ENCODE results near the gene METRN. TPM values are rescaled to one million over a fixed set of nuclear protein-coding genes. Genes with fewer than 3 reads are reported as not detected.

The METRN gene
- polyA plus RNA-seq, 3 donors, result 0.97 to 5.4 (median 1.7) TPM

DNA sequence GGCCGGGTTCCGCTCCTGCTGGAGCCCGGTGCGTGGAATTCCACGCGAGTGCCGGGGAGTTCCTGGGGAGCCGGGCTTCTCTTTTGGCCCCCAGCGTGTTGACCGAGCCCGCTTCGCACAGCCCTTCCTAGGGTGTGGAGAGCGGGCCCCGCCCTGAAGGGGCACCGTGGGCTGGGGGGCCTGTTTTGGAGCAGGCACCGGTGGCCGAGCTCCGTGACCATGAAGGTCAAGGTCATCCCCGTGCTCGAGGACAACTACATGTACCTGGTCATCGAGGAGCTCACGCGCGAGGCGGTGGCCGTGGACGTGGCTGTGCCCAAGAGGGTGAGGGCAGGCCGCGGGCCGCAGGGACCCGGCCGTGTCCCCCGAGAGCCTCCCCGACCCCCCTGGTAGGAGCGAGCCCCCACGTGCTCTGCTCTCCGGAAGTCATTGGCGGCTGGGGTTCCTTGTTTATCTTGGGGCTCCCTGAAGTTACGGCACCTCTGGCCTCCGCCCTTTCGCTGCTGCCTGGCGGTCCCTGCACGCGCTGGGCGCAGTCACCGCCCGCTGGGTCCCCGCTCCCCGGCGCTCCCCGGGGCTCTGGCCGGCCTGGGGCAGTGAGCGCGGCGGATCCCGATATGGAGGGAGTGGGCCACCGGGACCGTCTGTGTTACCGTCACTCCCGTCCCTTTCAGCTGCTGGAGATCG lies 12.5 kb downstream of the METRN start:
- no peaks in the 10 kb centered on the region for H3K9me3 Mint-ChIP-seq
- WGBS (ENCODE audit: insufficient coverage), result under 1% methylated on average over 61 of the region's 61 CpGs
- intact Hi-C loops (cut with micrococcal nuclease), result no loop called here
- peak overlapping the region; percentile 53 for H3K9ac ChIP-seq (ENCODE audit: insufficient read depth, low read length, poor library complexity, severe bottlenecking)
- no peaks in the 10 kb centered on the region for H3K79me2 ChIP-seq (ENCODE audit: insufficient read depth, low read length)
- peaks cover 10 to 16% of the 10 kb centered on the region in 2 donors for H3K36me3 Mint-ChIP-seq
- H4K20me1 ChIP-seq (ENCODE audit: insufficient read depth, low read length), result peaks cover 10% of the 10 kb centered on the region
- peaks cover 11 to 46% (median 20%) of the 10 kb centered on the region in 3 donors for H3K27me3 Mint-ChIP-seq (ENCODE audit: low read depth in 3 of 3)
- H3K4me1 Mint-ChIP-seq, result peaks cover 7% of the 10 kb centered on the region
- H3K4me3 Mint-ChIP-seq, result peak overlapping the region; percentile 67 to 73
- H2AFZ ChIP-seq (ENCODE audit: insufficient read depth, low read depth, low read length, poor library complexity, severe bottlenecking), result peak overlapping the region; percentile 70
- peak; percentile 18 to 33 (median 25) for DNase-seq
- H3K36me3 ChIP-seq (replicated peaks in 1 of 2; ENCODE audit: control insufficient read depth in 1 of 2, insufficient read depth in 2 of 2, low read length in 2 of 2), result peaks cover 7 to 24% of the 10 kb centered on the region in 2 donors
- TF ChIP-seq, protein P1, sequence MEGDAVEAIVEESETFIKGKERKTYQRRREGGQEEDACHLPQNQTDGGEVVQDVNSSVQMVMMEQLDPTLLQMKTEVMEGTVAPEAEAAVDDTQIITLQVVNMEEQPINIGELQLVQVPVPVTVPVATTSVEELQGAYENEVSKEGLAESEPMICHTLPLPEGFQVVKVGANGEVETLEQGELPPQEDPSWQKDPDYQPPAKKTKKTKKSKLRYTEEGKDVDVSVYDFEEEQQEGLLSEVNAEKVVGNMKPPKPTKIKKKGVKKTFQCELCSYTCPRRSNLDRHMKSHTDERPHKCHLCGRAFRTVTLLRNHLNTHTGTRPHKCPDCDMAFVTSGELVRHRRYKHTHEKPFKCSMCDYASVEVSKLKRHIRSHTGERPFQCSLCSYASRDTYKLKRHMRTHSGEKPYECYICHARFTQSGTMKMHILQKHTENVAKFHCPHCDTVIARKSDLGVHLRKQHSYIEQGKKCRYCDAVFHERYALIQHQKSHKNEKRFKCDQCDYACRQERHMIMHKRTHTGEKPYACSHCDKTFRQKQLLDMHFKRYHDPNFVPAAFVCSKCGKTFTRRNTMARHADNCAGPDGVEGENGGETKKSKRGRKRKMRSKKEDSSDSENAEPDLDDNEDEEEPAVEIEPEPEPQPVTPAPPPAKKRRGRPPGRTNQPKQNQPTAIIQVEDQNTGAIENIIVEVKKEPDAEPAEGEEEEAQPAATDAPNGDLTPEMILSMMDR (IDR thresholded peaks at IDR 0.05), result no peak
- peak overlapping the region; percentile 94 for H3K4me2 ChIP-seq (replicated peaks; ENCODE audit: extremely low read depth, low read length, poor library complexity, severe bottlenecking)
- H3K27ac ChIP-seq (ENCODE audit: low read depth in 1 of 2, low read length in 2 of 2), result no peak overlapping the region
- peaks cover 3 to 35% of the 10 kb centered on the region in 2 donors for H3K27me3 ChIP-seq (ENCODE audit: control insufficient read depth in 2 of 2, insufficient read depth in 2 of 2, low read length in 2 of 2)
- no peak overlapping the region for H3K27ac Mint-ChIP-seq
- no peaks in the 10 kb centered on the region for H3K9me3 ChIP-seq (replicated peaks in 1 of 2; ENCODE audit: control insufficient read depth in 1 of 2, insufficient read depth in 1 of 2, low read length in 2 of 2)
- peaks cover 16 to 27% of the 10 kb centered on the region in 2 donors for H3K4me1 ChIP-seq (ENCODE audit: control insufficient read depth in 1 of 2, insufficient read depth in 2 of 2, low read length in 2 of 2)
- peak overlapping the region; percentile 7 to 77 (median 56) for H3K4me3 ChIP-seq (replicated peaks in 1 of 3; ENCODE audit: low read depth in 2 of 3, low read length in 3 of 3)

DNA sequence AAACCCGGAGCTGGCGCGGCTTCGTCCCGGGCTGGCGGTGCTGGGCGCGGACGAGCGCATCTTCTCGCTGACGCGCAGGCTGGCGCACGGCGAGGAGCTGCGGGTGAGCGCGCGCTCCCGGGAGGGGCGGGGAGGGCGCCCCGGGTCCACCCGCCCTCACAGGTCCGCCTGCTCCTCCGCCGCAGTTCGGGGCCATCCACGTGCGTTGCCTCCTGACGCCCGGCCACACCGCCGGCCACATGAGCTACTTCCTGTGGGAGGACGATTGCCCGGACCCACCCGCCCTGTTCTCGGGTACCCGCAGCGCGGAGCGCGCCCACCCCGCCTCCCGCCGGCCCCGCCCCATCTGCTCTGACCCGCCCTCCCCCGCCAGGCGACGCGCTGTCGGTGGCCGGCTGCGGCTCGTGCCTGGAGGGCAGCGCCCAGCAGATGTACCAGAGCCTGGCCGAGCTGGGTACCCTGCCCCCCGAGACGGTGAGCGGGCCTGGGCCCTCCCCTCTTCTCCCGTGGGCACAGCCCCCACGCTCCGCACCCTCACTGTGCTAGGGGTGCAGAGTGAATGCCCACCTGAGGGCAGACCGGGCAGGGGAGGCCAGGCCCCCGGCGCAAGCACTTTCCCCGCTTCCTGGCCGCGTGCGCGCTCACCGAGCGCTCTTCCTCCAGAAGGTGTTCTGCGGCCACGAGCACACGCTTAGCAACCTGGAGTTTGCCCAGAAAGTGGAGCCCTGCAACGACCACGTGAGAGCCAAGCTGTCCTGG lies 13.4 kb downstream of the METRN start:
- Histone ChIP-seq H4K20me1 (ENCODE audit: insufficient read depth, low read length) (peaks cover 2% of the 10 kb centered on the region), H3K4me1 (ENCODE audit: control insufficient read depth in 1 of 2, insufficient read depth in 2 of 2, low read length in 2 of 2) (peaks cover 16 to 27% of the 10 kb centered on the region in 2 donors), H3K9me3 (replicated peaks in 1 of 2; ENCODE audit: control insufficient read depth in 1 of 2, insufficient read depth in 1 of 2, low read length in 2 of 2) (no peaks in the 10 kb centered on the region), H2AFZ (ENCODE audit: insufficient read depth, low read depth, low read length, poor library complexity, severe bottlenecking) (no peak overlapping the region), H3K4me3 (replicated peaks in 1 of 3; ENCODE audit: low read depth in 2 of 3, low read length in 3 of 3) (peak overlapping the region in 1 of 3 experiments; percentile 77), H3K27me3 (ENCODE audit: control insufficient read depth in 2 of 2, insufficient read depth in 2 of 2, low read length in 2 of 2) (peaks cover 3 to 35% of the 10 kb centered on the region in 2 donors), H3K4me2 (replicated peaks; ENCODE audit: extremely low read depth, low read length, poor library complexity, severe bottlenecking) (peak overlapping the region; percentile 94), H3K27ac (ENCODE audit: low read depth in 1 of 2, low read length in 2 of 2) (no peak overlapping the region), H3K9ac (ENCODE audit: insufficient read depth, low read length, poor library complexity, severe bottlenecking) (no peak overlapping the region), H3K36me3 (replicated peaks in 1 of 2; ENCODE audit: control insufficient read depth in 1 of 2, insufficient read depth in 2 of 2, low read length in 2 of 2) (peaks cover 13 to 32% of the 10 kb centered on the region in 2 donors), H3K79me2 (ENCODE audit: insufficient read depth, low read length) (no peaks in the 10 kb centered on the region)
- H3K36me3 Mint-ChIP-seq, result peaks cover 14 to 21% of the 10 kb centered on the region in 2 donors
- peak; percentile 12 to 61 (median 52) for DNase-seq
- H3K27ac Mint-ChIP-seq, result no peak overlapping the region
- WGBS (ENCODE audit: insufficient coverage), result under 1% methylated on average over 61 of the region's 80 CpGs
- peaks cover 11 to 46% (median 20%) of the 10 kb centered on the region in 3 donors for H3K27me3 Mint-ChIP-seq (ENCODE audit: low read depth in 3 of 3)
- H3K9me3 Mint-ChIP-seq, result no peaks in the 10 kb centered on the region
- peak overlapping the region; percentile 31 to 72 for H3K4me3 Mint-ChIP-seq
- intact Hi-C loops (cut with micrococcal nuclease), result no loop called here
- H3K4me1 Mint-ChIP-seq, result peaks cover 7% of the 10 kb centered on the region
- TF ChIP-seq, protein P1 (IDR thresholded peaks at IDR 0.05), result no peak
